Astrocyte of the cerebellum (primary cell): ENCODE data around the gene COMT.

Source experiments
- DNase-seq: peaks from one replicate; pipeline ENCODE4 v3.0.0-alpha.2; 2011; ENCODE audit warnings: low read depth
- H3K4me3 ChIP-seq: 2 replicates; pipeline ENCODE4 v1.5.1; 2011; ENCODE audit warnings: mild to moderate bottlenecking, low read depth, low read length, moderate library complexity
- CTCF ChIP-seq: IDR thresholded peaks from 2 replicates; pipeline ENCODE4 v1.5.1; 2012; ENCODE audit warnings: low read length, low read depth, moderate library complexity, mild to moderate bottlenecking; ENCODE audit errors: missing control alignments
- in situ Hi-C: cut with HindIII; loops from 2 replicates; pipeline ENCODE4 v1.10.0; 2017; ENCODE audit warnings: low sequenced_read_pairs

Gene COMT

GRCh38 chr22:19897726-19898125 is 43.8 kb upstream of the COMT start:
- DNase-seq, result no peak
- H3K4me3 ChIP-seq, result no peak overlapping the region
- in situ Hi-C loops, result no loop called here
- TF ChIP-seq CTCF, result no peak

GRCh38 chr22:19898145-19898544 is 43.4 kb upstream of the COMT start:
- in situ Hi-C loops, result no loop called here
- no peak for DNase-seq
- TF ChIP-seq CTCF, result no peak
- no peak overlapping the region for H3K4me3 ChIP-seq

- in situ Hi-C loops, result no loop called here
- no peak for TF ChIP-seq CTCF
- H3K4me3 ChIP-seq, result no peak overlapping the region
- DNase-seq, result no peak
Observed at GRCh38 chr22:19898831-19899567, 42.6 kb upstream of the COMT start.

- no peak for DNase-seq
- in situ Hi-C loops, result no loop called here
Observed at GRCh38 chr22:19900707-19901436, 40.7 kb upstream of the COMT start.

GRCh38 chr22:19901577-19902244 is 39.9 kb upstream of the COMT start:
- no peak for TF ChIP-seq CTCF
- H3K4me3 ChIP-seq, result no peak overlapping the region
- DNase-seq, result no peak
- in situ Hi-C loops, result no loop called here

More at GRCh38 chr22:19900707-19901436, 40.7 kb upstream of the COMT start:
- no peak for TF ChIP-seq CTCF
- H3K4me3 ChIP-seq, result no peak overlapping the region

GRCh38 chr22:19902245-19902715 is 39.3 kb upstream of the COMT start:
- in situ Hi-C loops, result no loop called here
- TF ChIP-seq CTCF, result no peak
- no peak for DNase-seq
- H3K4me3 ChIP-seq, result no peak overlapping the region
